Inflammatory macrophage (primary cell): ENCODE results near the gene CIDEB.

Experiments used
- DNase-seq, 2 donors: peaks; one replicate each; pipeline ENCODE4 v3.0.0-alpha.2; 2020 to 2022

The CIDEB gene

GRCh38 chr14:24290746-24291145, 17.0 kb downstream of the CIDEB start:
- no peak for DNase-seq

GRCh38 chr14:24289649-24290280, 18.0 kb downstream of the CIDEB start:
- no peak for DNase-seq

- DNase-seq: no peak
These were observed 20.8 kb downstream of the CIDEB start for GRCh38 chr14:24286996-24287395.

GRCh38 chr14:24285351-24285750, 22.4 kb downstream of the CIDEB start:
- DNase-seq: no peak

GRCh38 chr14:24284501-24285035, 23.2 kb downstream of the CIDEB start:
- DNase-seq: no peak

- DNase-seq: no peak
These were observed 23.8 kb downstream of the CIDEB start for GRCh38 chr14:24283796-24284460.

- peak; percentile 9 to 61 for DNase-seq
These were observed 25.0 kb downstream of the CIDEB start for GRCh38 chr14:24282736-24283135.

GRCh38 chr14:24281636-24282035, 26.1 kb downstream of the CIDEB start:
- peak; percentile 52 to 64 for DNase-seq

- DNase-seq: no peak
These were observed 26.8 kb downstream of the CIDEB start for GRCh38 chr14:24280797-24281460.

- peak; percentile 51 to 62 for DNase-seq
These were observed 28.2 kb downstream of the CIDEB start for GRCh38 chr14:24279301-24280186.

GRCh38 chr14:24278424-24278823, 29.4 kb downstream of the CIDEB start:
- no peak for DNase-seq

GRCh38 chr14:24277606-24278321, 30.0 kb downstream of the CIDEB start:
- peak; percentile 91 to 95 for DNase-seq

GRCh38 chr14:24277071-24277470, 30.7 kb downstream of the CIDEB start:
- DNase-seq: peak; percentile 63 to 74

- DNase-seq: peak; percentile 83 to 87
These were observed 33.7 kb downstream of the CIDEB start for GRCh38 chr14:24274101-24274543.

- peak; percentile 57 to 67 for DNase-seq
These were observed 34.3 kb downstream of the CIDEB start for GRCh38 chr14:24273422-24273998.

GRCh38 chr14:24272467-24272866, 35.3 kb downstream of the CIDEB start:
- peak; percentile 16 to 17 for DNase-seq

- no peak for DNase-seq
These were observed 35.9 kb downstream of the CIDEB start for GRCh38 chr14:24271834-24272263.

GRCh38 chr14:24271134-24271833, 36.5 kb downstream of the CIDEB start, which contains the start of gene RABGGTA:
TSS of gene RABGGTA (minus strand) at chr14:24271597. CDS start at chr14:24271115, 482 bp downstream.
- DNase-seq: peak; percentile 80 to 90

- DNase-seq: no peak
These were observed 37.1 kb downstream of the CIDEB start for GRCh38 chr14:24270537-24271133.

GRCh38 chr14:24269910-24270536, 37.8 kb downstream of the CIDEB start:
- DNase-seq: no peak
